NCI-H446 treated with DMSO at 0.1 percent for 48 hours (cell line): Measurements from ENCODE around the gene UNC79.

ENCODE experiments used
- DNase-seq: peaks from one replicate; lab custom pipeline; 2025; lab: John Stamatoyannopoulos, UW

Gene UNC79

GRCh38 chr14:93749076-93749420 lies 318.3 kb downstream of the UNC79 start:
- no peak for DNase-seq

GRCh38 chr14:93751946-93752655 lies 321.4 kb downstream of the UNC79 start:
- no peak for DNase-seq

GRCh38 chr14:93752980-93753561 lies 322.3 kb downstream of the UNC79 start:
- DNase-seq, result no peak

GRCh38 chr14:93753647-93754046 lies 322.9 kb downstream of the UNC79 start:
- DNase-seq, result no peak

GRCh38 chr14:93757206-93757605 lies 326.5 kb downstream of the UNC79 start:
- DNase-seq, result no peak
